Left ventricle myocardium superior (tissue), 1 donor: Measurements from ENCODE around the gene NFATC2. TPM values are rescaled to one million over a fixed set of nuclear protein-coding genes. Genes with fewer than 3 reads are reported as not detected.

ENCODE experiments used
- ATAC-seq: fragments of 200-7000 bp; cut with Tn5 transposase; one replicate; pipeline ENCODE4 v1.9.1; 2020; ENCODE audit warnings: mild to moderate bottlenecking, moderate library complexity
- DNase-seq: peaks from one replicate; pipeline ENCODE4 v3.0.0-alpha.2; 2020
- intact Hi-C: fragments of 100-400 bp; cut with micrococcal nuclease; formaldehyde crosslinking; loops from one replicate; pipeline ENCODE4 v1.11.0; 2022
- total RNA-seq: library from RNA; stranded (reverse); fragmentation: NEBNext Ultra II Directional; extraction: Animal tissue kit (Norgen Biotek cat#: 25700); gene quantifications from one replicate; pipeline ENCODE4 v1.2.1, GENCODE V29; 2021
- donor health status: DM: no; HTN: yes; CAD: no; lungs with severe emphysema.

The NFATC2 gene
- total RNA-seq, 1 donor from 2014 or later = 2.3 TPM

DNA sequence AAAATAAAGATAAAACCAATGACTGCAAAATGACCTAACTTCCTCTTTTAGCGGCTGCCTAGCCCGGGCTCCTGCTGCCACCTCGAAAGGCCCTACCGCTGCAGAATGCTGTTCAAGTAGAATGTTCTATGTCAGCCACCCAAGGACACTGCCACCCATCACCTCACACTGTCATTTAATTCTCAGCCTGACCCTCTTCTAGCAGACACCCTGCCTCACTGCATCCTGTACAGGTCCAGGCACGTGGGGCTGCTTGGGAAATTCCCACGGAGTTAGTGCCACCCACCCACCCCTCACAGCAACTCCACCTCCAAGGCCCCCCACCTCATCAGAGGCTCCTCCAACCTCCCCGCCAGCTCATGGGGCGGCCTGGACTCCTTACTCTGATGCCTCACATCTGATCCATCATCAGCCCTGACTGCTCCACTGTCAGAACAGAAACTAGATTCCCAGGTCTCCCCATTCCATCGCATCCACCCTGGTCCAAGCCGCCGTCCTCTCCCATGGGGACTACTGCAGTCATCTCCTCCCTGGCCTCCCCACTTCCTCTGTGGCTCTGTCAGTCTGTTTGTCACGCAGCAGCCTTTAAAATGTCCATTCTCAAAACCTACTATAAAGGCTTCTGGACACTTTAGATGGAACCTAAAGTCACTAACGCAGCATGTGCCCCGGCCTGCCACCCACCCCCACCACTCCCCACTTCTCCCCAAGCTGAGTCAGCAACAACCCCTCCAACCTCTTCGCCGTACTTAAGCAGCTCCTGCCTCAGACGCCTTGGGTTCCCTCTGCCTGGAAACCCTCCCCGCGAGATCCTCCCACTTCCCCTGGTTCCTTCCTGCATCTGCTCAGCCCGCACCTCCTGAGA is 17.0 kb downstream of the NFATC2 start:
- peak; percentile 85 for ATAC-seq
- intact Hi-C loops = no loop called here
- DNase-seq = peak; percentile 41

DNA sequence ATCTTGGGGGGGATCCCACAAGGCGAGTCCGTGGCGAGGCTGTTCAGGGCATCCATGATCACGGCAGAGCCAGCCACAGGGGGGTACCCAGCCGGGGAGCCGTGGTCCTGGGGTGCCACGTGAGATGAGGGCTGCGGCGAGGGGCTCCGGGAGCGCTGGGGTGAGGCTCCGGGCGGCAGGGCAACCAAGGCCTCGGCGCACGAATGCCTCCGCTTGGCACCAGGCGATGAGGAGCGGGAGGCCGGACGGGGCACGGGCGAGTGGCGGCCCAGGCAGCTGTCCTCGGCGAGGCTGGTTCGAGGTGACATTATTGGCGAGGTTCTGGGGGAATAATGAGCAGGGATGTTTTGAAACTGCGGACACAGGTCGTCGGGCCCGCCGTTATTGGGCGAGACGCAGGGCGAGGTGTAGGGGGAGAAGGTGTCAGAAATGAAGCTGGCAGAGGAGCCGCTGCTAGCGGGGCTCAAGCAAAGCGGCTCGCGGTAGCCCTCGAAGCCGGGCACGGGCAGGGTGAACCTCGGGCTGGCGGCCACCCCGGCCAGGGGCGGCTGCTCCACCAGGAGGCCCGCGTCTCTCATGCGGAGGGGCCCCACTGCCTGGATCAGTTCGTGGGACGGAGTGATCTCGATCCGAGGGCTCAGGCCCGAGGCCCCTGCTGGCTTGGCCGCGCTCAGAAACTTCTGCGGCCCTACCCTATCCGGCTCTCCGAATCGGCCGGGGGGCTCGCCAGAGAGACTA is 19.1 kb downstream of the NFATC2 start:
- intact Hi-C loops = no loop called here
- no peak for ATAC-seq

GRCh38 chr20:51522207-51522606 is 20.3 kb downstream of the NFATC2 start:
- ATAC-seq (no peak), DNase-seq (no peak)
- intact Hi-C loops = no loop called here

More for the DNA sequence above, 19.1 kb downstream of the NFATC2 start:
- no peak for DNase-seq

GRCh38 chr20:51517839-51518238 is 24.7 kb downstream of the NFATC2 start:
- DNase-seq (no peak), ATAC-seq (no peak)
- intact Hi-C loops = no loop called here

- intact Hi-C loops = no loop called here
- no peak for DNase-seq
- no peak for ATAC-seq
Observed at GRCh38 chr20:51516855-51517254, 25.7 kb downstream of the NFATC2 start.

- intact Hi-C loops = no loop called here
- DNase-seq = no peak
- no peak for ATAC-seq
Observed at GRCh38 chr20:51514836-51515235, 27.7 kb downstream of the NFATC2 start.

- intact Hi-C loops = no loop called here
- DNase-seq (no peak), ATAC-seq (no peak)
Observed at GRCh38 chr20:51514249-51514648, 28.3 kb downstream of the NFATC2 start.

DNA sequence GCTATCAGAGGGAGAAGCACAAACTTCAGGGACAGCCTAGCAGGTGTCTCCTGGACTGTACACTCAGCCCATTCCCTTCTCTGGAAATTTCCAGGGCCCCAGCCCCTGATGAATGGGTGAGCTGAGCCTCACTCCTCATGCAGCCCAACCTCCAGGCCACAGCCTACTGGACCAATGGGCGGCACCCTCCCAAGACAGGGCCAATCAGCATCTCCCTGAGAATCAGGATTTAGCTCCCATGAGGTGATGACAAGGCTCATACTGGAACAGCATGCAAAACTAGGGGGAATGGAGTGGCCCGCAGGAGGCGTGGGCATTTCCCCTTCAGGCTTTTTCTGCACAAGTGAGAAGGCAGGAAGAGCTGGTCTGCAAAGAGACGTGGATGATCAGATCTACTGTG is 29.0 kb downstream of the NFATC2 start:
- DNase-seq = no peak
- no peak for ATAC-seq
- intact Hi-C loops = no loop called here

DNA sequence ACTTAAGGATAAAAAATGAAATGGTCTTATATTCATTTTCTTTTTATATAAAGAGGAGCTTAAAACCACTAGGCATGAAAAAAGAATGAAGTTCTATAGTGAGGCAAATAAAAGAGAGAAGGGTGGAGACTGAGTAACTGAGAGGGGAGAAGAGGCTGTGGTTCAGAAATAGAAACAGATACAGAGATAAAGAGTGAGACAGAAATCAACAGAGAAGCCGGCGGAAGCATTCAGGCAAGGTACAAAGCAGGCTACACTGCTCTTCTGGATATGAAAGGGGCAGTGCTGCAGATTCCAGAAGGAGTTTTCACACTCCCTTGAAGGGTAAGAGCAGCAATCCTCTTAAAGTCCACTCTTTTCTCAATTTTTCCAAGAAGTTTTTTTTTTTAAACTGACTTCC is 29.9 kb downstream of the NFATC2 start:
- ATAC-seq = no peak
- no peak for DNase-seq
- intact Hi-C loops = no loop called here

DNA sequence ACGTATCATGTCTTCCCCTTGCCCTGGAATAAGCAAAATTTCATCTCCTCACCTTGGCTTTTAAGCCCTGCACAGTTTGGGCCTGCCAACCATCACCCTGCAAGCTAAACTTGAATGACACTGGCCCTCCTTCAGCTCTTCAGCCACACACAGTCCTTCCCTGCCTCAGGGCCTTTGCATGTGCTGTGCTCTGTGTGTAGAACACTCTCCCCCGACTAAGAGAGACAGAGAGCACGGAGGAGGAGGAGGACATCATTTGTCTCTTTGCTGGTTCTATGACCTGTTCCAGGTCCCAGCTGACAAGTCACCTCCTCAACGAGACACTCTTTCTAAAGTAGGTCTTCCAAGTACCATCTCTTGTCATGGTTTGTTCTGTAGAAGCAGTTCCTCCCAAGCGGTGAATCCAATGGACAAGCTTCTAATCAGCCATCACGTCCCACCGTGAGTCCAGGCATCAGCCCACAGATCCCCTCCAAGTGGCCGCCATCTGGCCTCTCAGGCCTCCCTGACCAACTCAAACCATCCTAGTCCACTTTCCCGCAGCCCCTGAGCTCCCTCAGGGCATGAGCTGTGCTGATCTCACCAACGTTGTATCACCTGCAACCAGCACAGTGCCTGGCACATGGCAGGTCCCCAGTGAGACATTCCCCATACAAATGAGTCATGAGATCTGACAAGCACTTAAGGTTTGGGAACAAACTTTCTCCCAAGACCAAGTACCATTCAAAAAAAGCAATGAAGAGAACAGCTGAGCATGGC is 30.5 kb downstream of the NFATC2 start:
- intact Hi-C loops = no loop called here
- no peak for ATAC-seq

DNA sequence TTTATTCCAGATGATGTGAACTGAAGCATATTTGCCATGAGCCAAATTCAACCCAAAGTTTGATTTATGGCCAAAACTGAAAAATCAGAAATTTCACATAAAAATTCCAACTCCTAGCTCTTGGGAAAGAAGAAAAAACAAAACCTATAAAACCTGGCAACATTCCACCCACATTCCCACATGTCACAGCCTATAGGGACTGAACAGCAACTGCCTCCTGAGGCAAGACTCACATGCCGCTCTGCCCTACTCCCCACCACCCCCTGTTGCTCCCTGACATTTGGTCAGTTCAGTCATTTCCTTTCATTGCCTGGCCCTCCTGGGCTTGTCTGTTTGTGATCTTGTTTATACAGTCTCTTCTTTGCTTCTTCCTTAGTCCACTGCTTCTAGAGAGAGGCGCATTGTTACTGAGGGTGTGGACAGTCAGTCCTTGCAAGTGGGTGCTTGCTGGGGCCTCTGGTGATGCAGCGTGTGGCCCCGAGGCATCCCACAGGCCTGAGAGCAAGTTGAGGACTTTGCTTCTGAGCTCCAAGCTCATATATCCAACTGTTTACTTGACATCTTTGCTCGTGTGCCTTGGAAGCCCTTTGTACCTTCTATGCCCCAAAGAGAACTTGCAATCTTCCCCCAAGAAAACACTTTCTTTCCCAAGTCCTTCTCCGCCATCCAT is 31.4 kb downstream of the NFATC2 start:
- intact Hi-C loops = no loop called here
- DNase-seq (no peak), ATAC-seq (no peak)

More for the DNA sequence above, 30.5 kb downstream of the NFATC2 start:
- no peak for DNase-seq

DNA sequence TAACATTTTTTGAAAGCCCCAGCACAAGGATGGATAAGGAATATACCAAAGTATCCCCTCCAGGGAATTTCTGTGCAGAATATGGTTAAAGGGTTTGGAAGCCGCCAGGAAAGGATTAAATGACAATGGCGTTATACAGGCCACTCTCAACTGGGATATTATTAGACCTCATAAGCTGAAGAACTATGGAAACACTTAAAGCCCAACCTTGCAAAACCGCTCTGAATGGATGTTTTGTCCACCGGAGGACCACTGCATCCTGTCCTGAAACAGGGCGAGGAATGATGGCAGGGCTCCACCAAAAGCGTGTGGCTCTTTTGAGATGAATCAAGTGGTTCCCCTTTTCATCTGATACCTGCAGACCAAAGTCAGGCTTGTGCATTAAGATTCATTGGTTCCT is 32.4 kb downstream of the NFATC2 start:
- intact Hi-C loops = no loop called here
- DNase-seq (no peak), ATAC-seq (no peak)

DNA sequence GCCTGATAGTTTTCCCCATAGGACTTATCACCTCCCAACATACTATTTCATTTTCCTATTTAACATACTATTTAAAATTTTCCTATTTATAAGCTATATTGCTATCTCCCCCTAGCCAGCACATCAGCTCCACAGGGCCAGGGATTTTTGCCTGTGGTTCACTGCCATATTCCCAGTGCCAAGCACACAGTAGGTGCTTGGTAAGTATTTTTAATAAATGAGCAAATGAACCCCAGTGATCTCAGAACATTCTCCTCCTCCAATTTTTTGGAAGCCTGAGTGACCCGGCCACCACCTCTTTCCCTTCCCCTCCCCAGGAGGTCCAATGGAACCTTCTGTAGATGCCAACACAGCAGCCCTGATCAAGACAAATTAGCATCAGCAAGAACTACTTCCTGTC is 33.3 kb downstream of the NFATC2 start:
- no peak for DNase-seq
- ATAC-seq = no peak
- intact Hi-C loops = no loop called here

GRCh38 chr20:51508780-51509179 is 33.7 kb downstream of the NFATC2 start:
- no peak for ATAC-seq
- no peak for DNase-seq
- intact Hi-C loops = no loop called here

DNA sequence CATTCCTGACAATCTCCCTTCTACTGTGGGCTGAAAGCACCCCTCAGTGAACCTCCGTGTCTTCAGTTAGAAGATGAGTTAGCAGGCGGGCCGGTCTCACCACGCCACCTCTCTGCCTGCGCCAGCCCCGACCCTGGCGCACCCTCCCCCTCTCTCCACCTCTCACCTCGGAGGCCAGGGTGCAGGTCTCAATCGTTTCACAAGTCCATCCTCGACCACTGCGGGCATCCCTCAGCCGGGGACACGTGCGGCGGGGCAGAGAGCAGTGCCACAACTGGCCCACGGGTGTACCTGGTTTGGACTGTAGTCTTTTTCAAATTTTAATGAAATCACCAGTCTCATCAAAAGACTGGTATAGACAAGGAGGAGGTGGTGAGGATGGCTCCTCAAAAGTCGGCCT is 34.4 kb downstream of the NFATC2 start:
- no peak for DNase-seq
- intact Hi-C loops = no loop called here
- ATAC-seq = no peak

- intact Hi-C loops = no loop called here
- ATAC-seq (no peak), DNase-seq (no peak)
Observed at GRCh38 chr20:51507216-51508036, 35.1 kb downstream of the NFATC2 start.

DNA sequence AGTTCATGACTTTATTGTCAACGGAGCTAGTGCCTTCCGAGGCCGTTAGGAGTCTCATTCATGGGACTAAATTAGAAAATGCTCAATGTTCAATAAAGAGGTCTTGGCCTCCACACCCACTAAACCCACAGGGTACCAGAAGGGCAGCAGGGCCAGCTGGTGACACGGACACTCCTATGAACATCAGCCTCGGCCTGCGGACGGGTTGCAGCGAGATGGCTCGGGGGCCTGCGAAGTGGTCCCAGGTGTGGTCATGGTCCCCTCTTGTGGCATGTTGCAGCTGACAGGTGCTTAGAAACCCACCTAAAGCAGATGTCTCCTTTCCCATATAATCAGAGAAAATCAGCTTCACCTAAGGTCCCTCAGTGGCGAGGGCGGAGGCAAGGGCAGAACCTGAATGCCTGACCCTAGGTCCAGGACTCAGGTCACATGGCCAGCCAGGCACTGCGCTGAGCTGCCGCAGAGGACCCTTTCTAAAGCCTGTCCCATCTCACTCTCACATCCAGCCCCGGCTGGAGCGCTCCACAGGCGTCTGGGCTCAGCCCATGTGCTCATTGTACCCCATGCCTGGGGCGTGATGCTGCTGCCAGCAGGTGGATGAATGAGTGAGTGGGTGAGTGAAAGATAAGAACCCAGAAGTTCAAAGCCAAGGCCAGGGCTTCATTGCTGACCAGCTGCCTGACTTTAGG is 35.8 kb downstream of the NFATC2 start:
- intact Hi-C loops = no loop called here
- DNase-seq (no peak), ATAC-seq (no peak)

DNA sequence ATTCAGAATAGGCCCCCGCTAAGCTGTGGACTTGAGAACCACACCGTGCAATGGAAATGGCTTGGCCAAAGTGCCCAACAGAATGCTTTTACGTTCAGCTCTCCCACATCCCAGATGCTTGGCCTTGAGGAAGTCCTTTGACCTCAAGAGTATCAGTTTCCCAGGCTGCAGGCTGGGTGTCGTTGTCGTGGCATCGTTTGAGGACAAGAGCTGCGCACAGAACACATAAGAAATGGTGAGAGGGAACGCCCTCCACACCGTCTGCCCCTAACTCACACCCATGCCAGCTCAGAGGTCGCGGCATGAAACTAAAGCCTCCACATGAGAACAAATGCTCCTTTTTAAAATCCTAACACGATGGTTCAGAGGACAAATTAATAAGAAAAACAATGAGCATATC is 37.0 kb downstream of the NFATC2 start:
- ATAC-seq = no peak
- intact Hi-C loops = no loop called here

More for the DNA sequence above, 37.0 kb downstream of the NFATC2 start:
- no peak for DNase-seq
